Breast epithelium (tissue), 3 donors: ENCODE measurements around the gene PPP1R15B.

Experiments used
- CTCF ChIP-seq, 3 donors: fragments of 450-650 bp; IDR thresholded peaks; one replicate each; pipeline ENCODE4 v1.5.1; 2016 to 2017; ENCODE audit warnings: antibody characterized with exemption in 3 of 3, mild to moderate bottlenecking in 3 of 3, moderate library complexity in 3 of 3
- POLR2A ChIP-seq: fragments of 450-650 bp; IDR thresholded peaks from one replicate; pipeline ENCODE4 v1.6.1; 2016; ENCODE audit warnings: antibody characterized with exemption, mild to moderate bottlenecking, moderate library complexity
- POLR2AphosphoS5 ChIP-seq, 3 donors: sonication (generic); formaldehyde crosslinking; IDR thresholded peaks; one replicate each; pipeline ENCODE4 v1.6.1; 2017; ENCODE audit warnings: antibody characterized with exemption in 3 of 3

GRCh38 chr1:204401730-204402129 lies 9.9 kb downstream of the PPP1R15B start:
- TF ChIP-seq CTCF (IDR thresholded peaks at IDR 0.05) (no peak), POLR2A (no peak), POLR2AphosphoS5 (IDR thresholded peaks at IDR 0.05) (no peak)
